SU-DHL-6 (cell line): Measurements from ENCODE around the gene PLN.

Experiments
- H2AFZ ChIP-seq: fragments of 200-600 bp; sonication (generic); 2 replicates; pipeline ENCODE4 v1.6.1; 2014; ENCODE audit warnings: low read depth, mild to moderate bottlenecking, moderate library complexity, mixed read lengths, antibody characterized with exemption, low read length; ENCODE audit not compliant: severe bottlenecking
- H3F3A ChIP-seq: fragments of 200-600 bp; shearing (Covaris generic); 2 replicates; pipeline ENCODE4 v1.6.0; 2016; ENCODE audit warnings: antibody characterized with exemption, mild to moderate bottlenecking; ENCODE audit not compliant: insufficient read depth
- H3K27ac ChIP-seq: fragments of 200-600 bp; sonication (generic); 2 replicates; pipeline ENCODE4 v1.5.1; 2016; ENCODE audit warnings: low read depth, mild to moderate bottlenecking, low read length, moderate library complexity, mixed read lengths
- H3K27me3 ChIP-seq: fragments of 200-600 bp; sonication (generic), shearing (Covaris generic); 2 replicates; pipeline ENCODE4 v1.6.0; 2014; ENCODE audit warnings: mild to moderate bottlenecking, low read length
- H3K36me3 ChIP-seq: fragments of 200-600 bp; sonication (generic); 2 replicates; pipeline ENCODE4 v1.6.1; 2014; ENCODE audit warnings: mild to moderate bottlenecking, low read length, mixed read lengths
- H3K4me2 ChIP-seq: fragments of 300-600, 200-600 bp; shearing (Covaris generic), sonication (generic); 2 replicates; pipeline ENCODE4 v1.6.0; 2014; ENCODE audit warnings: low read length, low read depth, mild to moderate bottlenecking; ENCODE audit not compliant: poor library complexity, severe bottlenecking
- H3K4me3 ChIP-seq: fragments of 200-600 bp; sonication (generic); 2 replicates; pipeline ENCODE4 v1.5.1; 2014; ENCODE audit warnings: antibody characterized with exemption, low read length, mild to moderate bottlenecking, mixed read lengths; ENCODE audit not compliant: insufficient read depth, poor library complexity, severe bottlenecking
- H3K79me2 ChIP-seq: fragments of 200-600 bp; sonication (generic); 2 replicates; pipeline ENCODE4 v1.6.1; 2014; ENCODE audit warnings: mild to moderate bottlenecking, low read length, moderate library complexity; ENCODE audit not compliant: insufficient read depth
- H3K9ac ChIP-seq: fragments of 200-600 bp; sonication (generic); 2 replicates; pipeline ENCODE4 v1.7.0; 2014; ENCODE audit warnings: mild to moderate bottlenecking, low read length
- H3K9me2 ChIP-seq: fragments of 200-600 bp; sonication (generic); replicated peaks from 2 replicates; pipeline ENCODE4 v1.6.1; 2014; ENCODE audit warnings: low read length; ENCODE audit not compliant: insufficient read depth
- H3K9me3 ChIP-seq: fragments of 200-600 bp; sonication (generic); 2 replicates; pipeline ENCODE4 v1.6.1; 2014; ENCODE audit warnings: low read length, mixed read lengths; ENCODE audit not compliant: insufficient read depth
- H4K20me1 ChIP-seq: fragments of 200-600 bp; sonication (generic); 2 replicates; pipeline ENCODE4 v1.6.1; 2014; ENCODE audit warnings: low read depth, mild to moderate bottlenecking, antibody characterized with exemption, low read length, moderate library complexity, mixed read lengths
- EZH2phosphoT487 ChIP-seq: fragments of 200-600 bp; sonication (generic), shearing (Covaris generic); conservative IDR thresholded peaks from 2 replicates; pipeline ENCODE4 v1.6.1; 2018; ENCODE audit warnings: mild to moderate bottlenecking, antibody characterized with exemption, low read length, moderate library complexity, mixed read lengths
- TF ChIP-seq, protein P1 (sequence below): fragments of 200-600 bp; sonication (generic); IDR thresholded peaks from one replicate; pipeline ENCODE4 v1.5.1; 2017; ENCODE audit warnings: antibody characterized with exemption, mild to moderate bottlenecking, low read length, moderate library complexity; ENCODE audit not compliant: insufficient read depth, poor library complexity, severe bottlenecking

PLN gene

DNA sequence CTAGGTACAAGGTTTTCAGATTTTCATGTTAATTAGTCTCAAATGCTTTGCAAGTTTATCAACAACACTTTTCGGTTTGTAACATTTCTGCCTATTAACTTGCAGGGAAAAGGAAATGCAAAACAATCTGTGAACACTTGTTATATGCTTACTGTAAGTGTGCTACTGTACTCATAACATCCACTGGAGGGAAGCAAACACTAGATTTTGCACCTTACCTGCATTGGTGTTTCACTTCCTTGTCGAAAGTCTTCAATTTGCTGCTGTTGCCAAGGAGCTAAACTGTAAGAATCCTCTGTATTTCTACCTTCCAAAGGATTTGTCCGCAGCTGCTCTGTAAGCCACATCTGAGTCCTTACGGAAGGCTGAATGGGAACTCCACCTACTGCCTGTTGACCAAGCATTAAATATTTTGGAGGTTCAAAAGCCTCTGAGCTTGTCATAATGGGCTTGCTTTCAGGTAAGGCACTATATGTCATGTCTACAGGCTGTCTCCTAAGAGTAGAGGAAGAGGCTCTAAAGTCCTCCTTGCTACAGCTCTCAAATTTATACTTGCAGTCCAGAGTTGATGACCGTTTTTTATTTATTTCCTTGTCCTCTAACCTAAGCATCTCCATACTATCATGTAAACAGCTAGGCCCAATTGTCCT, 17.3 kb downstream of the PLN start:
- H3K4me2 ChIP-seq, result peak overlapping the region; percentile 13
- no peaks in the 10 kb centered on the region for H3K36me3 ChIP-seq
- no peaks in the 10 kb centered on the region for H3K9me3 ChIP-seq
- no peaks in the 10 kb centered on the region for H3K27me3 ChIP-seq
- peak overlapping the region; percentile 77 for H2AFZ ChIP-seq
- no peak overlapping the region for H3K9ac ChIP-seq
- TF ChIP-seq, protein P1, sequence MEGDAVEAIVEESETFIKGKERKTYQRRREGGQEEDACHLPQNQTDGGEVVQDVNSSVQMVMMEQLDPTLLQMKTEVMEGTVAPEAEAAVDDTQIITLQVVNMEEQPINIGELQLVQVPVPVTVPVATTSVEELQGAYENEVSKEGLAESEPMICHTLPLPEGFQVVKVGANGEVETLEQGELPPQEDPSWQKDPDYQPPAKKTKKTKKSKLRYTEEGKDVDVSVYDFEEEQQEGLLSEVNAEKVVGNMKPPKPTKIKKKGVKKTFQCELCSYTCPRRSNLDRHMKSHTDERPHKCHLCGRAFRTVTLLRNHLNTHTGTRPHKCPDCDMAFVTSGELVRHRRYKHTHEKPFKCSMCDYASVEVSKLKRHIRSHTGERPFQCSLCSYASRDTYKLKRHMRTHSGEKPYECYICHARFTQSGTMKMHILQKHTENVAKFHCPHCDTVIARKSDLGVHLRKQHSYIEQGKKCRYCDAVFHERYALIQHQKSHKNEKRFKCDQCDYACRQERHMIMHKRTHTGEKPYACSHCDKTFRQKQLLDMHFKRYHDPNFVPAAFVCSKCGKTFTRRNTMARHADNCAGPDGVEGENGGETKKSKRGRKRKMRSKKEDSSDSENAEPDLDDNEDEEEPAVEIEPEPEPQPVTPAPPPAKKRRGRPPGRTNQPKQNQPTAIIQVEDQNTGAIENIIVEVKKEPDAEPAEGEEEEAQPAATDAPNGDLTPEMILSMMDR, result peak; percentile 50
- TF ChIP-seq EZH2phosphoT487, result no peak
- no peaks in the 10 kb centered on the region for H3F3A ChIP-seq
- H3K4me3 ChIP-seq, result no peak overlapping the region
- H3K79me2 ChIP-seq, result no peaks in the 10 kb centered on the region
- no peaks in the 10 kb centered on the region for H4K20me1 ChIP-seq
- H3K9me2 ChIP-seq, result no peaks in the 10 kb centered on the region
- no peak overlapping the region for H3K27ac ChIP-seq

DNA sequence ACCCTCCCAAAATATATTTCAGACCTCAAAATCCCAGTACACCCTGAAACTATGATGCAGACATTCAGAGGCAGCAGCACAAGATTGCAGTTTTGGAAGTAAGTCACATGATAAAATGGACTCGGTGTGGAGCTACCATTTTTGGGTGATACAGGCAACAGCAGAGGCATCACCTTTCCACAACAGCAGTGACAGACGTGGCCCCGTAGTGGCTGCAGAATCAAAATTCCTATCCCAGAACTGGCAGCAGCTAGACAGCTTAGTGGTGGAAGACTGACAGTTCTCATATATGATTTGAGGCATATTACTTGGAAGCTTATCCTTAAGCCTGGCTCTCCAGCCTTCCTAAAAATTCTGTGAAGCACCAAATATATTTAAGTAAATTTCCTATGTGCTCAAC, 19.9 kb downstream of the PLN start:
- TF ChIP-seq, protein P1, result no peak
- TF ChIP-seq EZH2phosphoT487, result no peak
- H3K79me2 ChIP-seq, result no peaks in the 10 kb centered on the region

DNA sequence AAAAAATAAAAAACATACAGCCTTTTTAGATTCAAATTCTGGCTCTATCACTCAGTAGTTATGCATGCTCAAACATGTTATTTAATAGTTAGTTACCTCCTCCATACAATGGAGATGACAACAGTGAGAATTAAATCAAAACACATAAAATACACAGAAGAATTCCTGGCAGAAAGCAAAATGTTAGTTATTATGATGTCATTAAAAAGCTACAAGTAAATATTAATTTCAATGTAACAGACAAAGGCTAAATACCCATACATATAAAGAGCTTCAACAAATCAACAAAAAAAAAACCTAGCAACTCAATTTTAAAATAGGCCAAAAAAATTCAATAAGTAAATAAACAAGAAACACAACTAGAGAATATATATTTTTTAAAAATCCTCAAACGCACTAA, 21.4 kb downstream of the PLN start:
- no peaks in the 10 kb centered on the region for H3K9me2 ChIP-seq
- H4K20me1 ChIP-seq, result no peaks in the 10 kb centered on the region
- no peaks in the 10 kb centered on the region for H3F3A ChIP-seq
- no peaks in the 10 kb centered on the region for H3K79me2 ChIP-seq
- H3K4me2 ChIP-seq, result no peak overlapping the region
- no peak overlapping the region for H2AFZ ChIP-seq
- H3K9ac ChIP-seq, result no peak overlapping the region
- no peak overlapping the region for H3K27ac ChIP-seq
- H3K9me3 ChIP-seq, result peaks cover 7% of the 10 kb centered on the region
- no peak for TF ChIP-seq EZH2phosphoT487
- TF ChIP-seq, protein P1, result no peak
- no peak overlapping the region for H3K4me3 ChIP-seq
- no peaks in the 10 kb centered on the region for H3K27me3 ChIP-seq
- H3K36me3 ChIP-seq, result 0 out of 2 replicates have a peak, but pooled peaks cover 2% of the 10 kb centered on the region

More for the DNA sequence above, 19.9 kb downstream of the PLN start:
- Histone ChIP-seq H3F3A (no peaks in the 10 kb centered on the region), H3K9ac (no peak overlapping the region), H3K36me3 (no peaks in the 10 kb centered on the region), H3K9me2 (no peaks in the 10 kb centered on the region), H4K20me1 (no peaks in the 10 kb centered on the region), H3K4me3 (no peak overlapping the region), H3K9me3 (no peaks in the 10 kb centered on the region), H3K27me3 (no peaks in the 10 kb centered on the region), H3K4me2 (no peak overlapping the region), H3K27ac (no peak overlapping the region), H2AFZ (no peak overlapping the region)
